HG03139 (cell line): Measurements from ENCODE around the gene HLA-DOB.

Experiments used
- ATAC-seq: cut with Tn5 transposase; IDR thresholded peaks from one replicate; pipeline ENCODE4 v1.9.1; 2021; ENCODE audit not compliant: unreplicated experiment

The HLA-DOB gene

DNA sequence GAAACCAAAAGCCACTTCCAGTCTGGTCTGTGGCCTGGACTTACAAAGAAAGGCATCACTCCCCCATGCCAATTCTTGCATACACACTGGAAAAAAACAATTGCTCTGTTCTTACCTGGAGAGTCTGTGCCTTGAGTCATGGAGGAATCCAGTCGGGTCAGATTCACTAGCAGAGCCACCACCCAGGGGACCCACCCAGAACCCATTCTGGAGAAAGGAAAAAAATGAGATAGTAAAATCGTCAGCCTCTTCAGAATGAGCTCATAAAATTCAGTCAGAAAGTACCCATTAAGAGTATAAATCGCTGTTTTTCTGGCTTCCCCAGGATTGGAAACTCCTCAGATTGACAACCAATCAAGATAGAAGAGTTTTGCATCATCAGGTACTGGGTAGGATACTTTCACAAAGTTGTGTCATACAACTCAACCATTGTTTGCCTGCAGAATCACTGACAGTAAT lies at the start of gene HLA-DOB:
Gene HLA-DOB, minus strand, starts transcription at position 257 of the 459 bp plus-strand sequence. Its CDS starts 51 bp downstream, at position 206.
- no peak for ATAC-seq

- no peak for ATAC-seq
Measured at GRCh38 chr6:32865724-32866443, 49.1 kb upstream of the HLA-DOB start.

DNA sequence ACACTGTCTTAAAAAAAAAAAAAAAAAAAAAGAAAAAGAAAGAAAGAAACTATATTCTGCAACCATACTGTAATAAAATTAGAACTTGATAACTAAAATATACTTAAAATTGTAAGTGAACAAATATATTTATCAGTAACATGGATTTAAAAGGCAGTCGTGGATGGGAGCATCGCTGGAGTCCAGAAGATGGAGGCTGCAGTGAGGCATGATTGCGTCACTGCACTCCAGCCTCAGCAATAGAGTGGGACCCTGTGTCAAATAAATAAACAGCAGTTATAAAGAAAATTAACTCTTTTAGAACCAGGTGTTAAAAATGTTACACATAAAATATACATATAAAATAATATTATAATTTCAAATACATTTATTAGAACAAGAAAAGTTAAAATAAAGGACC lies 45.9 kb upstream of the HLA-DOB start:
- ATAC-seq = no peak

DNA sequence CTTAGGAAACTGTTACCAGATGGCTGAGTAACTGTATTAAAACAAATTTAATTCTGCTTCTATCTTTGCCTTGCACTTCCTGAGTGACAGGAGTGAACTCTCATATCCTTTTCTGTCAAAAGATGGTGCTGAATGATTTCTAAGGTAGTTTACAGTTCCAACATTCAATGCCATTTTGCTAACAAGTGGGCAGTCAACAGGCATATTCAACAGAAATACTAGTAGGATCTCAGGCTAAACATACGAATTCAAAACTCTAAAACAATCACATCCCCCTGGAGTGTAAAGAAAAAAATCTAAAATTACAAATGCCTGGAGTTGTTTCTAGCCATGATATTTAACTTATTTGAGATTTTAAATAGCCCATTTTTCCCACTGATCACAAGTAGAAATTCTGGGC lies 43.9 kb upstream of the HLA-DOB start:
- ATAC-seq = no peak

DNA sequence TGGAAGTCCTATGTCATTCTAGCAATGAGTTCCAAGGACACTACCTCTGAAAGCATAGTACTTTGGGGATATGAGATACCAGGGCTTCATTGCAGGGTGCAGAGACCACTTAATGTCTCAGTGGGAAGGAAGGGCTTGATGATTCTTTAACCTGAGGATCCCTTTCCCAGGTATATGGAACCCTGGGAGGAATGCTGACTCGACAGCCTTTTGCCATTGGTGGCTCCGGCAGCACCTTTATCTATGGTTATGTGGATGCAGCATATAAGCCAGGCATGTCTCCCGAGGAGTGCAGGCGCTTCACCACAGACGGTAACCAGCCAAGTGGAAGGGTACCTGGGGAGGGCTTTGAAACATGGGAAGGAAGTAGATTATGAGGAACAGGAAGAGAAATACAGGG lies 41.4 kb upstream of the HLA-DOB start:
- no peak for ATAC-seq

GRCh38 chr6:32857156-32857891 lies 40.5 kb upstream of the HLA-DOB start:
- no peak for ATAC-seq

DNA sequence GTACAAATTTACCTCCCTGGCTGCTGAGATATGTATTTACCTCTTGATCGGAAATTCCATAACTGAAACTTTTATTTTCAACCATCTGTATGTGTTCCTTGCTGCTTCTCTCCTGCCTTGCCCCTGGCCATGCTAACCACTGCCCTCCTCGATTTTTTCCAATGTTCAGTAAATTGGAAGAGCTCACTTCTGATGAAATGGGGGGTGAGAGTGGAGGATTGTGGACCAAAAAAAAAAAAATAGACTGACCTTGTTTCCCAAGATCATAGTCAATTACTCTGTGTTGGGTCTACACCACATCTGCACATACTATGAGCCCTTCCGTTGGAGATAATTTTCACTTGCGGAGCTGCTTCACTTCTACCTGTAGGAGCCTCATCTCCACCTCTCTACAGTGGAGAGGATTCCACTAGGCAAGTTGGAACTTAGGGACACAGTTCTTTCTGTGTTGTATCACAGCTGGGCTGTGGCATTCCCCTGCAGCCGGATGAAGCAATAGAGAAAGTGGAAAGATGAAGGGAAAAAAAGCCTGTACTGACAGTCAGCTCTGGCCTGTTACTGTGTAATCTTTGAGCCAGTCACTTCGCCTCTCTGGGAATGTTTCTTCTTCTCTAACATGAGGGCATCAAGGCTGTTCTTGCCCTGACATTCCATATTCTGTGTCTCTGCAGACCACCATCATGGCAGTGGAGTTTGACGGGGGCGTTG lies 38.8 kb upstream of the HLA-DOB start:
- ATAC-seq = no peak

GRCh38 chr6:32854376-32855178 lies 37.8 kb upstream of the HLA-DOB start:
- ATAC-seq = no peak

DNA sequence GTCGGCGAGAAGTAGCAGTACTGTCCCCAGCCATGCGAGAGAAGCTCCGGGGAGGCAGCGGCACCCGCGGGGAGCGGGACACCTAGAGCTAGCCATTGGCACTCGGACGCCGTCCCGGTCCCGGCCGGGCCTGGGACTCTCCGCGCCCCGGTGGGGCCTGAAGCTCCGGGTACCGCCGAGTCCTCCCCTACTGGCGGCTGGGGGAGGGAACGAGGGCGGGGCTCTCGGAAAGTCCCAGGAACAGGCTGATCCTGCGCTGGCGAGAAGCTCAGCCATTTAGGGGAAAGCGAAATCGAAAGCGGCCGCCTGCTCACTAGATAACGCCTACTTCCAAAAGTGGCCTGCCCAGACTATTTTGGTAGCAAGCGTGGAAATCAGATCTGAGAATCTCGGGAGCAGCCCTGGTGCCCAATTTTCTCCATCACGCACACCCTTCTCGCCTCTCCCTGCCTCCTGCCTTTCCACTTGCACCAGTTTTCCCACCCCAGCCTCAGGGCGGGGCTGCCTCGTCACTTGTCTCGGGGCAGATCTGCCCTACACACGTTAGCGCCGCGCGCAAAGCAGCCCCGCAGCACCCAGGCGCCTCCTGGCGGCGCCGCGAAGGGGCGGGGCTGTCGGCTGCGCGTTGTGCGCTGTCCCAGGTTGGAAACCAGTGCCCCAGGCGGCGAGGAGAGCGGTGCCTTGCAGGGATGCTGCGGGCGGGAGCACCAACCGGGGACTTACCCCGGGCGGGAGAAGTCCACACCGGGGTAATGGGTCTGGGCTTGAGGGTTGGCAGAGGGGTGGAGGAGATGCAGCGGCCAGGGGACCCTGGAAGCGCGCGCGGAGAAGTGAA lies 37.0 kb upstream of the HLA-DOB start, which contains the start of the genes PSMB9 and TAP1:
Gene PSMB9, plus strand, starts transcription at position 652 of the 835 bp plus-strand sequence. Its CDS starts 38 bp downstream, at position 690.
Gene TAP1, minus strand, starts transcription at position 164 of the 835 bp plus-strand sequence. Its CDS starts 68 bp downstream, at position 96.
- peak; percentile 78 for ATAC-seq

DNA sequence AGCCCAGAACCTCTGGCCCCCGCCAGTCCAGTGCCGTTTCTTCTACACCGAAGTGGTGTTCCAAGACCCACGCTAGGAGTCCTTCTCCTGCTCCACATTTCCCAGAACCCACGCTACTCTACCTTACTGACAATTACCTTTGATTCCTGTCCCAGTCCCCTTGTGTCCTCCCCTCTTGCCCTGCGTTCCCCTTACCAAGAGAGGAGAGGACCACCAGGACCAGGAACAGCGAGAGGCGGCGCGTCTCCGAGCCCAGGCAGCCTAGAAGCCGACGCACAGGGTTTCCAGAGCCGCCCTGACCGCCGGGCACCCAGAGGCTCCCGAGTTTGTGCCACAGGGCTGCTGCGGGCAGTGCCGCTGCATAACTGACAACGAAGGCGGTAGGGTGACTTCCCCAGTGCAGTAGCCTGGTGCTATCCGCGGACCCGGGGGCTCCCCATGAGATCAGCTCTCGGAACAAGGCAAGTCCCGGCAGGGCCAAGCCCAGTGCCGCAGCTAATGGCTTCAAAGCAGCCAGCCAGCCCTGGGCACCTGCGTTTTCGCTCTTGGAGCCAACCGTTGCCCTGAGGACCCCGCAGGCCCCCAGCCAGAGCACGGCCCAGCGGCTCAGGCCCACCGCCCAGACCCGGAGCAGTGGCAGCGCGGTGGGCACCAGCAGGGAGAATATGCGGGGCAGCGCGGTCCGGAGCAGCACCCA lies 36.2 kb upstream of the HLA-DOB start:
- ATAC-seq = peak; percentile 9

- no peak for ATAC-seq
Measured at GRCh38 chr6:32852018-32852843, 35.4 kb upstream of the HLA-DOB start.

DNA sequence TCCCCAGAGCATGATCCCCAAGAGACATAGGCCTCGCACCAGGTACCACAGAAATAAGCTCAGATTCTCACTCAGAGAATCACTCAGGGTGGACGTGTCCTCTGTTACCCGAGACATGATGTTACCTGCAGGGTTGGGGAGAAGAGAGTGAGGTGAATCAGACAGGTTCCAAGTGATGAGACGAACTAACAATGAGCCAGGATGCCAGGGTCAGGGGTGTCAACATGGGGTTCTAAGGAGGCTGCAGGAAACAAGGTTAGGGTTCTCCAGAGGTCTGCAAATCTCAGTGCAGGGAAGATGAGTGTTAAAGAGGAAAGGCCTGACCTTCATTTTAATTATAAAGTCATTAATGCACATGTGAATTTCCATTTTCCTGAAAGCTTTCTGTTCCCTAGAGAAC lies 34.2 kb upstream of the HLA-DOB start:
- no peak for ATAC-seq

DNA sequence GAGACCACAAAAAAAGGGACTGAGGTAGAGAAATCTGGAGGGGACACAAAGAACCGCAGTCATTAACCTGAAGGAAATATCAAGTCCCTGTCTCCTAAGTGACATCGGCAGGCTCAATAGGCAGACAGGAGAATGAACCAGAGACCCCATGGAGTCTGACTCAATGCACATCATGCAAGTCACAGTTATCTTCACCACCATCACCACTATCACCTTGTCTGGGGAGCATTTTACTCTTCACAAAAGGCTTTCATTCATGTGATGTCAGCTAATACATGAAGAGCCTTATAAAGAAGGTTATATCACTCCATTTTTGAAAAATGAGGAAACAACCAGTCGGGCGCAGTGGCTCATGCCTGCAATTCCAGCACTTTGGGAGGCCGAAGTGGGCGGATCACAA lies 32.3 kb upstream of the HLA-DOB start:
- no peak for ATAC-seq

- ATAC-seq = no peak
Measured at GRCh38 chr6:32847795-32848194, 31.0 kb upstream of the HLA-DOB start.

DNA sequence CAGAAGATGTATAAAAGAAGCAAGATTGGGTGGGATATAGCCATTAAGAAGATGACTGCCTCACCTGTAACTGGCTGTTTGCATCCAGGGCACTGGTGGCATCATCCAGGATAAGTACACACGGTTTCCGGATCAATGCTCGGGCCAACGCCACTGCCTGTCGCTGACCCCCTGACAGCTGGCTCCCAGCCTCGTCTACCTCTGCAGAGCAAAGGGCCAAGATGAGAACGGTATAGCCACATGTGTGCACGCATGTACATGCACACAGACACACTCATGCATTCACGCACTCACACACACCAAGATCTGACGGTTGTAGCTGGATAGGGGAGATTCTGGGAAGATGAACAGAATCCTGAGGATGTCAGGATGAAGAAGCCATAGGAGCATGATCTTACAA lies 30.2 kb upstream of the HLA-DOB start:
- ATAC-seq = no peak

- ATAC-seq = no peak
Measured at GRCh38 chr6:32845384-32845884, 28.6 kb upstream of the HLA-DOB start.

GRCh38 chr6:32844839-32845383 lies 28.1 kb upstream of the HLA-DOB start:
- no peak for ATAC-seq
